Activated gamma-delta T cell (primary cell): ENCODE results near the gene ADAMTSL5.

Source experiments
- DNase-seq: peaks from one replicate; lab custom pipeline; 2025; lab: John Stamatoyannopoulos, UW

ADAMTSL5 gene

DNA sequence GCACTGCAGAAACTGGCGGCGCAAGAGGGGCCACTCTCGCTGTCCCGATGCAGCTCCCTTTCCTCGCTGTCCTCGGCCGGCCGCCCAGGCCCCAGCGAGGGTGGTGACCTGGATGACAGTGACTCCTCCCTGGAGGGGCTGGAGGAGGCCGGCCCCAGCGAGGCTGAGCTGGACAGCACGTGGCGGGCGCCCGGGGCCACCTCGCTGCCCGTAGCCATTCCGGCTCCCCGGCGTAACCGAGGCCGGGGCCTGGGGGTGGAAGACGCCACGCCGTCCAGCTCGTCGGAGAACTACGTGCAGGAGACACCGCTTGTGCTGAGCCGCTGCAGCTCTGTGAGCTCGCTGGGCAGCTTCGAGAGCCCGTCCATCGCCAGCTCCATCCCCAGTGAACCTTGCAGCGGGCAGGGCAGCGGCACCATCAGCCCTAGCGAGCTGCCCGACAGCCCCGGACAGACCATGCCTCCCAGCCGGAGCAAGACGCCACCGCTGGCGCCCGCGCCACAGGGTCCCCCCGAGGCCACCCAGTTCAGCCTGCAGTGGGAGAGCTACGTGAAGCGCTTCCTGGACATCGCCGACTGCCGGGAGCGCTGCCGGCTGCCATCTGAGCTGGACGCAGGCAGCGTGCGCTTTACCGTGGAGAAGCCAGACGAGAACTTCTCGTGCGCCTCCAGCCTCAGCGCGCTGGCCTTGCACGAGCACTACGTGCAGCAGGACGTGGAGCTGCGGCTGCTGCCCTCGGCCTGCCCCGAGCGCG is 46.2 kb downstream of the ADAMTSL5 start:
- no peak for DNase-seq

DNA sequence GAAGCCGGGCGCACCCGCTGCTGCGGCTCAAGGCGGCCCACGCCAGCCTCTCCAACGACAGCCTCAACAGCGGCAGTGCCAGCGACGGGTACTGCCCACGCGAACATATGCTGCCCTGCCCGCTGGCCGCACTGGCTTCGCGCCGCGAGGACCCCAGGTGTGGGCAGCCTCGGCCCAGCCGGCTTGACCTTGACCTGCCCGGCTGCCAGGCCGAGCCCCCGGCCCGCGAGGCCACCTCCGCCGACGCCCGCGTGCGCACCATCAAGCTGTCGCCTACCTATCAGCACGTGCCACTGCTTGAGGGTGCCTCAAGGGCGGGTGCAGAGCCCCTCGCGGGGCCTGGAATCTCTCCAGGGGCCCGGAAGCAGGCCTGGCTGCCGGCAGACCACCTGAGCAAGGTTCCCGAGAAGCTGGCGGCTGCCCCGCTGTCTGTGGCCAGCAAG is 46.8 kb downstream of the ADAMTSL5 start:
- DNase-seq, result no peak

DNA sequence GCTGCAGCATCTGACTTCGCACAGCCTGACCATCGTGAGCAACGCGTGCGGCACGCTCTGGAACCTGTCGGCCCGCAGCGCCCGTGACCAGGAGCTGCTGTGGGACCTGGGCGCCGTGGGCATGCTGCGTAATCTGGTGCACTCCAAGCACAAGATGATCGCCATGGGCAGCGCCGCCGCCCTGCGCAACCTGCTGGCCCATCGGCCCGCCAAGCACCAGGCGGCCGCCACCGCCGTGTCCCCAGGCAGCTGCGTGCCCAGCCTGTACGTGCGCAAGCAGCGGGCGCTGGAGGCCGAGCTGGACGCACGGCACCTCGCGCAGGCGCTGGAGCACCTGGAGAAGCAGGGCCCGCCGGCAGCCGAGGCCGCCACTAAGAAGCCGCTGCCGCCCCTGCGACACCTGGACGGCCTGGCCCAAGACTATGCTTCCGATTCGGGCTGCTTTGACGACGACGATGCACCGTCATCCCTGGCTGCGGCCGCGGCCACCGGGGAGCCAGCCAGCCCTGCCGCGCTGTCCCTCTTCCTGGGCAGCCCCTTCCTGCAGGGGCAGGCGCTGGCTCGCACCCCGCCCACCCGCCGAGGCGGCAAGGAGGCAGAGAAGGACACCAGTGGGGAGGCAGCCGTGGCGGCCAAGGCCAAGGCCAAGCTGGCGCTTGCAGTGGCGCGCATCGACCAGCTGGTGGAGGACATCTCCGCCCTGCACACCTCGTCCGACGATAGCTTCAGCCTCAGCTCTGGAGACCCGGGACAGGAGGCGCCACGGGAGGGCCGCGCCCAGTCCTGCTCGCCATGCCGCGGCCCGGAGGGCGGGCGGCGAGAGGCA is 47.4 kb downstream of the ADAMTSL5 start:
- no peak for DNase-seq

DNA sequence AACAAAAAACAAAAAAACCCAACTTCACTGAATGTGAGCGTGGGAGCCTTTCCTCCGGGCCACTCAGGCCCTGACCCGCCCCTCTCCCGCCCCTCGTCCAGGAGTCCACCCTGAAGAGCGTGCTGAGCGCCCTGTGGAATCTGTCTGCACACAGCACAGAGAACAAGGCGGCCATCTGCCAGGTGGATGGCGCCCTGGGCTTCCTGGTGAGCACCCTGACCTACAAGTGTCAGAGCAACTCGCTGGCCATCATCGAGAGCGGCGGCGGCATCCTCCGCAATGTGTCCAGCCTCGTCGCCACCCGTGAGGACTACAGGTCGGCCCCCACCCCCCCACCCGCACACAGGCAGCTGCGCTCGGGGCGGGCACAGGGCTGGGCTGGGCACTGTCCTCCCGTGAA is 51.0 kb downstream of the ADAMTSL5 start:
- no peak for DNase-seq

DNA sequence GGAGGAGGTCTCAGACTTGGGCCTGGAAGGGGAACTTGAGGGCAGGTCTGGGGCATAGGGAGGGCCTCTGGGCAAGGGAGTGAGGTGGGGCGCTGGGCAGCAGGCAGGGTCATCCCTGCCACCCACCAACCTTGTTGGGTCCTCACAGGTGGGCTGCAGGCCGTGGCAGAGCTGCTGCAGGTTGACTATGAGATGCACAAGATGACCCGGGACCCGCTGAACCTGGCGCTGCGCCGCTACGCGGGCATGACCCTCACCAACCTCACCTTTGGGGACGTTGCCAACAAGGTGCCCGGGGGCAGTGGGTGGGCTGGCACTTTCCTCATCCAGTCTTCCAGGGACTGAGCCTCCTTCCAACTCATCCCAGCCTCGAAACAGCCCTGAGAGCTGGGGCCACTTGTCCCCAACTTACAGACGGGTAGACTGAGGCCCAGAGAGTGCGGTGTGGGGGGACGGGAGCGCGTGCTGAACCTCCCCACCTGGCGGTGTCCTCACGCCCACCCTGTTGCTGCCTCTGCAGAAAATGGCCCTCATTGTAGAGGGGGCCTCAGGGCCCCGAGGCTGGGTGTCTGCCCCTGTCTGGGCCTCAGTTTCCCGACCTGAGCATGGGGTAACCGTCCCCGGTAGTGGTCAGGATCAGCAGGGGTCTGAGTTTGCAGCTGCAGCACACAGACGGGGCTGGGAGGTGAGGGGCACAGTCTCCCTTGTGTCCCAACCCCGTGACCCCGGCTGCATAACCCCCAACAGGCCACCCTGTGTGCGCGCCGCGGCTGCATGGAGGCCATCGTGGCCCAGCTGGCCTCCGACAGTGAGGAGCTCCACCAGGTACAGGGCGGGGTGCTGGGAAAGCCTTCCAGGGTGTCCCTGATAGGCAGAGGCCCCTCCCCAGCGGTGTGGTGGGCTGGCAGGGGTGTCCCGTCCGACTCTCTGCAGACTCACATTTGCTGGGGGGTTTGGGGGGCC is 52.5 kb downstream of the ADAMTSL5 start:
- DNase-seq, result no peak

DNA sequence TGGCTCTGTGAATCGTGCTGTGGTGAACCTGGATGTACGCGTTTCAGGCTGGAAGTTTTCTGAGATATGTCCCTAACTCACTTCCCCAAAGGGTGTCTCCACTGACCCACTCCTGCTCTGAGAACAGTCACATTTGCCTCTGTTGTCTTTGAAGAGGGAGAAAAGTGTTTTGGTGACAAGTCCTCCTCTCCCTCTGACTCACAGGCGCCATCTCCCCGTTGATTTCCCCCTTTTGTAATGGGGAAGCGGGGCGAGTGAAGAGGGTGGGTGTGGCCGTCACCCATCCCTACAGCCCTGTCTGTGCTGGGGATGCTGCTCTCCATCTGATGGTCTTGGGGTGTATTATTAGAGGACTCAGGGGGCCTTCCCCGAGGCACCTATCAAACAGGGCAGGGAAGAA is 53.3 kb downstream of the ADAMTSL5 start:
- DNase-seq, result no peak

DNA sequence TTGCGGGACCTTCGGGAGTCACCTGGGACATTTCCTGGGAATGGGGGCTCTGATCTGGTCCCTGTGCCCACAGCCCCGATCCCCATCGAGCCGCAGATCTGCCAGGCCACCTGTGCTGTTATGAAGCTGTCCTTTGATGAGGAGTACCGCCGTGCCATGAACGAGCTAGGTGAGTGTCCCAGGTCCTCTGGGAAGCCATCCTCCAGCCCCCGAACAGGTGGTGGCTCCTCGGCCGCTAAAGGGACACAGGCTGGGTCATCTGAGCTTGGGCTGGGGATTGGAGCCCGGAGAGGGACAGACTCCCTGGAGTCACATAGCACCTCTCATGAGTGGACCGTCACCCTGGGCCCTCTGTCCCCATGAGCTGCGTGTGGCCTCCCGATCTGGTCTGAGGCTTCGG is 54.9 kb downstream of the ADAMTSL5 start:
- no peak for DNase-seq

DNA sequence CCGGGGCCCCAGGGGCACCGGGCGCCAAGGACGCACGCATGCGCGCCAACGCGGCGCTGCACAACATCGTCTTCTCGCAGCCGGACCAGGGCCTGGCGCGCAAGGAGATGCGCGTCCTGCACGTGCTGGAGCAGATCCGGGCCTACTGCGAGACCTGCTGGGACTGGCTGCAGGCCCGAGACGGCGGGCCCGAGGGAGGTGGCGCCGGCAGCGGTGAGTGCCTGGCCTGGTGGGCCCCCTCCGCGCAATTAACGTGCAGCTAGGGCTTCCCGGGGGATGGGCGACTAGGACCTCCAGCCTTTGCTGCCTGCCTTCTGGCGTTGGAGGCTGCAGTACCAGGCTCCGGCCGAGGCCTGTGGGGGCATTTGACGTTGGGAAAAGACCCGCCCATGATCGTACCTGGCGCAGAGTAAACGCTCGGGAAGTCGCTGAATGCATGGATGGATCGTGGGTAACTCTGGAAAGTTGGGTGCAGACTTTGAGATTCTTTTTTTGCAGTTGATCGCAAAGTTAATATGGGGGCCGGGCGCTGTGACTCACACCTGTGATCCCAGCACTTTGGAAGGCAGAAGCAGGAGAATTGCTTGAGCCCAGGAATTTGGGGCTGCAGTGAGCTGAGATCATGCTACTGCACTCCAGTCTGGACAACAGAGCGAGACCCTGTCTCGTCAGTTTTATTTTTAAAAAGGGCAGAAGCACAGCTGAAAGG is 55.6 kb downstream of the ADAMTSL5 start:
- no peak for DNase-seq

DNA sequence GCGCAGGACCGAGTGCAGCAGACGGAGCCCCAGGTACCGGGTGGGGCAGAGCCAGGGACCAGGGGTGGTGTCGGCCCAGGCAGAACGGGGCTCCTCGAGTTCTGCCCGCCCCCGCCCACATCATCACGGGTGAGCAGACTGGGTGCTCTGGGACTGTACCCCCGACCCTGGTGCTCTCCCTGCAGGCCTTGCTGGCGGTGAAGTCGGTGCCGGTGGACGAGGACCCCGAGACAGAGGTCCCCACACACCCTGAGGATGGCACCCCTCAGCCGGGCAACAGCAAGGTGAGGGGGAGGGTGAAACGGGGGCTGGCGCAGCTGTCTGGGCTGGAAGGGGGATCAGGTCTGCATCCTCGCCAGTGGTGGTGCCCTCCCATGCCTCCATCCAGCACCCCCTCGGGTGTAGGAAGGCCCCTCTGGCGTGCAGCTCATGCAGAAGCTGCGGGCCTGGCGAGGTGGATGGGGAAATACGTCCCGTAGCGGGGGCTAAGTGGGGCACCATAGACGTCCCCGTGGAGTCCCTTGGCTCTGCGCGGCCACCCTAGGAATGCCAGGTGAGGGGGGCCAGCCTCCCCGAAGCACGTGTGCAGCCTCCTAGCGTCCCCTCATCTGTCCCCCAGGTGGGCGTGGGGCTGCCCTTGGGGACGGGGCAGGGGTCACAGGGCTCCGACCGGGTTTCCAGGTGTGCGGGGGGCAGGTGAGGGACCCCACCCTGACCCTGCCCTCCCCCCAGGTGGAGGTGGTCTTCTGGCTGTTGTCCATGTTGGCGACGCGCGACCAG is 56.5 kb downstream of the ADAMTSL5 start:
- DNase-seq, result no peak

DNA sequence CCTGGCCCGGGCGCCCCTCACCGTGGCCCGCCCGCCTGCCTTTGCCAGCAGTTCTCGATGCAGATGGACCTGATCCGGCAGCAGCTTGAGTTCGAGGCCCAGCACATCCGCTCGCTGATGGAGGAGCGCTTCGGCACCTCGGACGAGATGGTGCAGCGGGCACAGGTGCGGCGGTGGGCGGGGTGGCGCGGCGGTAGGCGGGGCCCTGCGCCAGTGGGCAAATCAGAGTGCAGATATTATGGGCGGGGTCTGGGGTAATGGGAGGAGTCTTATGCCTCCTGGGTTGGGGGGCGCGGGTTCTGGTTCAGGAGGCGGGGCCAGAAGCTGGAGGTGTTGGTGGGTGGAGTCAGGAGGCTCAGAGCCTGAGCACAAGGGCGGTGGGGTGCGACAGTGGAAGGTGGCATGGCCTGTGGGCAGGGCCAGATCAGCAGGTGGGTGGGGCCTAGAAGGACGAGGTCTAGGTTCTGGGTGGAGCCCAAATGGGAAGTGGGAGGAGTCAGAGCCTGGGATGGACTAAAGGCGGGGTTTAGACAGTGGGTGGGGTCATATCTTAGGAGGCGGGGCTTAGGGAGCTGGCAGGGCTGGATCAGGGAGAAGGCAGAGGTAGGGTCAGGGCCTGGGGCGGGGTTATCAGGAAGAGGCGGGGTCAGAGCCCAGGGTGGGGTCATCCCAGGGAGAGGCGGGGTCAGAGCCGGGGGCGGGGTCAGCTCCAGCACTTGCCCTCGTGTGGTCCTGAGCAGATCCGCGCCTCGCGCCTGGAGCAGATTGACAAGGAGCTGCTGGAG is 57.3 kb downstream of the ADAMTSL5 start:
- no peak for DNase-seq
